DMS153 (cell line): Measurements from ENCODE around the gene FMC1.
"Not testable (repeated sequence)": the region's sequence is repeated elsewhere in the genome, so short reads cannot be mapped to it uniquely, and the experiment has no call there.

ENCODE experiments used
- DNase-seq: peaks from one replicate; lab custom pipeline; 2025; lab: John Stamatoyannopoulos, UW

FMC1 gene

GRCh38 chr7:139340037-139340807 lies 915 bp upstream of the FMC1 start:
- peak; percentile 99 for DNase-seq

- DNase-seq = peak; percentile 69
Measured at GRCh38 chr7:139340808-139341057, 404 bp upstream of the FMC1 start.

GRCh38 chr7:139341776-139342226 lies 664 bp downstream of the FMC1 start:
- DNase-seq = no peak

GRCh38 chr7:139345042-139345441 lies 3.9 kb downstream of the FMC1 start:
- DNase-seq = no peak

- no peak for DNase-seq
Measured at GRCh38 chr7:139351027-139351426, 9.9 kb downstream of the FMC1 start.

GRCh38 chr7:139354729-139355128 lies 13.6 kb downstream of the FMC1 start:
- DNase-seq = no peak

- no peak for DNase-seq
Measured at GRCh38 chr7:139355320-139355719, 14.2 kb downstream of the FMC1 start.

- not testable (repeated sequence) for DNase-seq
Measured at GRCh38 chr7:139357729-139358506, 16.8 kb downstream of the FMC1 start.

GRCh38 chr7:139358541-139359365 lies 17.6 kb downstream of the FMC1 start:
- no peak for DNase-seq

GRCh38 chr7:139359366-139360209 lies 18.5 kb downstream of the FMC1 start, which contains the start of gene LUC7L2:
LUC7L2 (plus strand) TSS chr7:139359894; CDS start chr7:139360262, 368 bp downstream.
- DNase-seq = peak; percentile 97

GRCh38 chr7:139360210-139360947 lies 19.2 kb downstream of the FMC1 start:
- DNase-seq = peak; percentile 94

GRCh38 chr7:139360948-139361307 lies 19.8 kb downstream of the FMC1 start:
- no peak for DNase-seq

- DNase-seq = no peak
Measured at GRCh38 chr7:139361523-139361922, 20.4 kb downstream of the FMC1 start.

GRCh38 chr7:139362302-139362701 lies 21.2 kb downstream of the FMC1 start:
- no peak for DNase-seq

GRCh38 chr7:139362981-139363380 lies 21.8 kb downstream of the FMC1 start:
- DNase-seq = no peak

GRCh38 chr7:139365336-139365735 lies 24.2 kb downstream of the FMC1 start:
- DNase-seq = no peak

GRCh38 chr7:139366400-139366799 lies 25.3 kb downstream of the FMC1 start:
- no peak for DNase-seq

- DNase-seq = no peak
Measured at GRCh38 chr7:139367438-139368155, 26.5 kb downstream of the FMC1 start.

GRCh38 chr7:139370301-139370942 lies 29.3 kb downstream of the FMC1 start:
- DNase-seq = no peak

GRCh38 chr7:139370943-139371313 lies 29.8 kb downstream of the FMC1 start:
- DNase-seq = no peak
